SK-N-SH treated with all-trans-retinoic acid at 6 μM for 48 hours (cell line): ENCODE measurements around the gene DENND2C.
A peak's percentile ranks its signal among the peaks of the same experiment; 100 is the strongest.

Experiments
- ATAC-seq: fragments of 200-7000 bp; cut with Tn5 transposase; 3 replicates; pipeline ENCODE4 v1.9.1; 2020; ENCODE audit warnings: mild to moderate bottlenecking, moderate library complexity
- ARNTL ChIP-seq: fragments of 450-650 bp; formaldehyde crosslinking; IDR thresholded peaks from 2 replicates; pipeline ENCODE4 v1.5.0; 2020; ENCODE audit warnings: low read depth, mild to moderate bottlenecking, moderate library complexity, borderline replicate concordance
- BACH2 ChIP-seq: fragments of 250-450 bp; sonication (Bioruptor Pico); IDR thresholded peaks from 2 replicates; pipeline ENCODE4 v1.9.0; 2021; ENCODE audit warnings: mild to moderate bottlenecking, borderline replicate concordance
- CREB5 ChIP-seq: fragments of 250-450 bp; sonication (Bioruptor Pico); IDR thresholded peaks from 2 replicates; pipeline ENCODE4 v1.5.1; 2020; ENCODE audit warnings: low read depth, mild to moderate bottlenecking, moderate library complexity
- CSDC2 ChIP-seq: fragments of 250-450 bp; sonication (Bioruptor Pico); IDR thresholded peaks from 2 replicates; pipeline ENCODE4 v1.5.0; 2020; ENCODE audit warnings: mild to moderate bottlenecking, moderate library complexity
- CSRNP3 ChIP-seq: fragments of 250-450 bp; sonication (Bioruptor Pico); IDR thresholded peaks from 2 replicates; pipeline ENCODE4 v1.5.1; 2021; ENCODE audit warnings: mild to moderate bottlenecking, moderate library complexity
- ESRRG ChIP-seq: fragments of 250-450 bp; sonication (Bioruptor Pico); IDR thresholded peaks from 2 replicates; pipeline ENCODE4 v1.6.1; 2021; ENCODE audit warnings: mild to moderate bottlenecking
- GLIS3 ChIP-seq: fragments of 250-450 bp; sonication (Bioruptor Pico); IDR thresholded peaks from 2 replicates; pipeline ENCODE4 v1.5.0; 2020; ENCODE audit warnings: mild to moderate bottlenecking, moderate library complexity
- OSR1 ChIP-seq: fragments of 250-450 bp; sonication (Bioruptor Pico); IDR thresholded peaks from 2 replicates; pipeline ENCODE4 v1.8.0; 2022; ENCODE audit warnings: moderate library complexity, mild to moderate bottlenecking, inconsistent platforms
- PPARA ChIP-seq: fragments of 250-450 bp; sonication (Bioruptor Pico); IDR thresholded peaks from 2 replicates; pipeline ENCODE4 v1.5.0; 2020; ENCODE audit warnings: mild to moderate bottlenecking, borderline replicate concordance
- RARB ChIP-seq: fragments of 250-450 bp; sonication (Bioruptor Pico); IDR thresholded peaks from 2 replicates; pipeline ENCODE4 v1.8.0; 2021; ENCODE audit warnings: mild to moderate bottlenecking, moderate library complexity
- SNAI2 ChIP-seq: fragments of 250-450 bp; sonication (Bioruptor Pico); IDR thresholded peaks from 2 replicates; pipeline ENCODE4 v1.5.0; 2020; ENCODE audit warnings: mild to moderate bottlenecking, moderate library complexity
- TCF4 ChIP-seq: fragments of 250-450 bp; sonication (Bioruptor Pico); IDR thresholded peaks from 2 replicates; pipeline ENCODE4 v1.8.0; 2021; ENCODE audit warnings: mild to moderate bottlenecking, moderate library complexity, borderline replicate concordance
- TOX ChIP-seq: fragments of 250-450 bp; sonication (Bioruptor Pico); IDR thresholded peaks from 2 replicates; pipeline ENCODE4 v1.8.0; 2021; ENCODE audit warnings: mild to moderate bottlenecking, moderate library complexity, borderline replicate concordance
- ZC3H10 ChIP-seq: fragments of 250-450 bp; sonication (Bioruptor Pico); IDR thresholded peaks from 2 replicates; pipeline ENCODE4 v1.5.1; 2021; ENCODE audit warnings: mild to moderate bottlenecking, moderate library complexity
- ZFP3 ChIP-seq: fragments of 250-450 bp; sonication (Bioruptor Pico); IDR thresholded peaks from 2 replicates; pipeline ENCODE4 v1.5.0; 2020; ENCODE audit warnings: mild to moderate bottlenecking, moderate library complexity
- ZNF565 ChIP-seq: fragments of 450-650 bp; formaldehyde crosslinking; conservative IDR thresholded peaks from 2 replicates; pipeline ENCODE4 v1.5.0; 2020; ENCODE audit warnings: low read depth, mild to moderate bottlenecking, moderate library complexity
- ZNF70 ChIP-seq: fragments of 450-650 bp; formaldehyde crosslinking; IDR thresholded peaks from 2 replicates; pipeline ENCODE4 v1.5.0; 2020; ENCODE audit warnings: mild to moderate bottlenecking, moderate library complexity
- ZNF8 ChIP-seq: fragments of 450-650 bp; formaldehyde crosslinking; IDR thresholded peaks from 2 replicates; pipeline ENCODE4 v1.5.0; 2020; ENCODE audit warnings: mild to moderate bottlenecking, moderate library complexity
- TF ChIP-seq, protein P1 (sequence below): fragments of 250-450 bp; sonication (Bioruptor Pico); IDR thresholded peaks from 2 replicates; pipeline ENCODE4 v1.8.0; 2020; ENCODE audit warnings: mild to moderate bottlenecking, moderate library complexity, borderline replicate concordance
- TF ChIP-seq, protein P2 (sequence below): fragments of 250-450 bp; sonication (Bioruptor Pico); IDR thresholded peaks from 2 replicates; pipeline ENCODE4 v1.8.0; 2021; ENCODE audit warnings: low read depth, mild to moderate bottlenecking, moderate library complexity, borderline replicate concordance
- TF ChIP-seq, protein P3 (sequence below): fragments of 250-450 bp; sonication (Bioruptor Pico); IDR thresholded peaks from 2 replicates; pipeline ENCODE4 v1.5.0; 2020; ENCODE audit warnings: mild to moderate bottlenecking, moderate library complexity

Gene DENND2C

GRCh38 chr1:114671011-114671938 is 1.4 kb upstream of the DENND2C start:
- ATAC-seq, result peak; percentile 34; the same call in 1 of the 3 replicates
- no peak for TF ChIP-seq TOX (CRISPR knock-in tag)
- TF ChIP-seq, protein P1, sequence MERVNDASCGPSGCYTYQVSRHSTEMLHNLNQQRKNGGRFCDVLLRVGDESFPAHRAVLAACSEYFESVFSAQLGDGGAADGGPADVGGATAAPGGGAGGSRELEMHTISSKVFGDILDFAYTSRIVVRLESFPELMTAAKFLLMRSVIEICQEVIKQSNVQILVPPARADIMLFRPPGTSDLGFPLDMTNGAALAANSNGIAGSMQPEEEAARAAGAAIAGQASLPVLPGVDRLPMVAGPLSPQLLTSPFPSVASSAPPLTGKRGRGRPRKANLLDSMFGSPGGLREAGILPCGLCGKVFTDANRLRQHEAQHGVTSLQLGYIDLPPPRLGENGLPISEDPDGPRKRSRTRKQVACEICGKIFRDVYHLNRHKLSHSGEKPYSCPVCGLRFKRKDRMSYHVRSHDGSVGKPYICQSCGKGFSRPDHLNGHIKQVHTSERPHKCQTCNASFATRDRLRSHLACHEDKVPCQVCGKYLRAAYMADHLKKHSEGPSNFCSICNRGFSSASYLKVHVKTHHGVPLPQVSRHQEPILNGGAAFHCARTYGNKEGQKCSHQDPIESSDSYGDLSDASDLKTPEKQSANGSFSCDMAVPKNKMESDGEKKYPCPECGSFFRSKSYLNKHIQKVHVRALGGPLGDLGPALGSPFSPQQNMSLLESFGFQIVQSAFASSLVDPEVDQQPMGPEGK (CRISPR knock-in tag), result no peak
- TF ChIP-seq TCF4, result no peak
- no peak for TF ChIP-seq ARNTL (CRISPR knock-in tag)

DNA sequence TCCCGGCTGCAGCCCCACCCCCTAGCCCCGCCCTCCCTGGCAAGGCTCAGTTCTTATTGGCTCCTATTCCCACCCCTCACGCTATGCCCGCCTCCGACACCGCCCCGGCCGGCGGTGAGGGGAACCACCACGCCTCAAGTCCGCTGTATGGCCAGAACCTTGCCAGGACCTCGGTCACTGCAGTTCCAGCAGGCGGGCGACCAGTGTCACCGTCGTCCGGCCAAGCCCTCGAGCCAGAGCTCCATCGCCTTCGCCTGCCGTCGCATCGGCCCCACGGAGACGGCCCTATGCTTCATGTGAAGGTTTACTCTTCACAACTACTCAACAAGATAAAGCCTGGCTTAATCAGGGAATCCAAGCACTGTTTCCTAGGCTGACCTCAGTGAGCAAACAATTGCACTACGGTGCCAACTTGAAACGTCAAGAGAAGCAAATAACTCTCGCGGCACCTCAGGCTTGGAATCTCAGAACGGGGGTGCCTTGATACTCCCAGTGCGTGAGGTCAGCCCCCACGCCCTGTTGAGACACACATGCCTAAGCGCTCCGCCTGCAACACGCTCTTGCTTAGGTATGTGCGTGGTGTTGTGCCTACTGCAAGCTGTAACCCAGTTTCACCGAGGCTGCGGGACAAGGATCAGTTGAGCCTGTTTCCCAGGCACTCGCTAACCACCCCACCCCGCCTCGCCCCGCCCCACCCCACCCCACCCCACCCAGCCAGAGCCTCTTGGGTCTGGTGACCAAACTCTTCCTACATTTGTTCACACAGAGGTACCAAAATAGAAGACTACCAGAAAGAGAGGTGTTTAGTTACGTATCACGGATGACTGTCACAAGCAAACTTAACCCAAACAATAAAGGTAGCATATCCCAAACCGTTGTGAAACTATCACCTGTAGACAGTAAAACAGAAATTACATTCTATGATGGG is 498 bp upstream of the DENND2C start:
- TF ChIP-seq, protein P2, sequence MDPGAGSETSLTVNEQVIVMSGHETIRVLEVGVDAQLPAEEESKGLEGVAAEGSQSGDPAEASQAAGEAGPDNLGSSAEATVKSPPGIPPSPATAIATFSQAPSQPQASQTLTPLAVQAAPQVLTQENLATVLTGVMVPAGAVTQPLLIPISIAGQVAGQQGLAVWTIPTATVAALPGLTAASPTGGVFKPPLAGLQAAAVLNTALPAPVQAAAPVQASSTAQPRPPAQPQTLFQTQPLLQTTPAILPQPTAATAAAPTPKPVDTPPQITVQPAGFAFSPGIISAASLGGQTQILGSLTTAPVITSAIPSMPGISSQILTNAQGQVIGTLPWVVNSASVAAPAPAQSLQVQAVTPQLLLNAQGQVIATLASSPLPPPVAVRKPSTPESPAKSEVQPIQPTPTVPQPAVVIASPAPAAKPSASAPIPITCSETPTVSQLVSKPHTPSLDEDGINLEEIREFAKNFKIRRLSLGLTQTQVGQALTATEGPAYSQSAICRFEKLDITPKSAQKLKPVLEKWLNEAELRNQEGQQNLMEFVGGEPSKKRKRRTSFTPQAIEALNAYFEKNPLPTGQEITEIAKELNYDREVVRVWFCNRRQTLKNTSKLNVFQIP (CRISPR knock-in tag), result no peak
- TF ChIP-seq TOX (CRISPR knock-in tag) (no peak), ZNF70 (CRISPR knock-in tag) (no peak), ZFP3 (CRISPR knock-in tag) (no peak), OSR1 (CRISPR knock-in tag) (no peak), ZNF8 (no peak), ZNF565 (CRISPR knock-in tag) (no peak), GLIS3 (CRISPR knock-in tag) (no peak), SNAI2 (no peak), ZC3H10 (CRISPR knock-in tag) (no peak), RARB (CRISPR knock-in tag) (no peak), PPARA (CRISPR knock-in tag) (no peak), TCF4 (no peak), BACH2 (CRISPR knock-in tag) (no peak), CSDC2 (no peak), ESRRG (CRISPR knock-in tag) (no peak), CSRNP3 (CRISPR knock-in tag) (no peak), CREB5 (CRISPR knock-in tag) (no peak)
- TF ChIP-seq, protein P3, sequence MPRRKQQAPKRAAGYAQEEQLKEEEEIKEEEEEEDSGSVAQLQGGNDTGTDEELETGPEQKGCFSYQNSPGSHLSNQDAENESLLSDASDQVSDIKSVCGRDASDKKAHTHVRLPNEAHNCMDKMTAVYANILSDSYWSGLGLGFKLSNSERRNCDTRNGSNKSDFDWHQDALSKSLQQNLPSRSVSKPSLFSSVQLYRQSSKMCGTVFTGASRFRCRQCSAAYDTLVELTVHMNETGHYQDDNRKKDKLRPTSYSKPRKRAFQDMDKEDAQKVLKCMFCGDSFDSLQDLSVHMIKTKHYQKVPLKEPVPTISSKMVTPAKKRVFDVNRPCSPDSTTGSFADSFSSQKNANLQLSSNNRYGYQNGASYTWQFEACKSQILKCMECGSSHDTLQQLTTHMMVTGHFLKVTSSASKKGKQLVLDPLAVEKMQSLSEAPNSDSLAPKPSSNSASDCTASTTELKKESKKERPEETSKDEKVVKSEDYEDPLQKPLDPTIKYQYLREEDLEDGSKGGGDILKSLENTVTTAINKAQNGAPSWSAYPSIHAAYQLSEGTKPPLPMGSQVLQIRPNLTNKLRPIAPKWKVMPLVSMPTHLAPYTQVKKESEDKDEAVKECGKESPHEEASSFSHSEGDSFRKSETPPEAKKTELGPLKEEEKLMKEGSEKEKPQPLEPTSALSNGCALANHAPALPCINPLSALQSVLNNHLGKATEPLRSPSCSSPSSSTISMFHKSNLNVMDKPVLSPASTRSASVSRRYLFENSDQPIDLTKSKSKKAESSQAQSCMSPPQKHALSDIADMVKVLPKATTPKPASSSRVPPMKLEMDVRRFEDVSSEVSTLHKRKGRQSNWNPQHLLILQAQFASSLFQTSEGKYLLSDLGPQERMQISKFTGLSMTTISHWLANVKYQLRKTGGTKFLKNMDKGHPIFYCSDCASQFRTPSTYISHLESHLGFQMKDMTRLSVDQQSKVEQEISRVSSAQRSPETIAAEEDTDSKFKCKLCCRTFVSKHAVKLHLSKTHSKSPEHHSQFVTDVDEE, result no peak
- TF ChIP-seq, protein P1 (CRISPR knock-in tag), result no peak
- peak; percentile 99 for ATAC-seq
